Sigmoid colon (tissue), 7 donors: ENCODE results near the gene IMMP2L. TPM values are rescaled to one million over a fixed set of nuclear protein-coding genes. Genes with fewer than 3 reads are reported as not detected.
"Not testable (repeated sequence)": the region's sequence is repeated elsewhere in the genome, so short reads cannot be mapped to it uniquely, and the experiment has no call there.

Experiments
- DNase-seq: peaks from one replicate; pipeline ENCODE4 v3.0.0-alpha.2; 2019
- H3K27ac ChIP-seq, 4 donors: fragments of 200-600 bp; sonication (generic); one replicate each; pipeline ENCODE4 v1.5.1; 2016 to 2019; ENCODE audit warnings: mild to moderate bottlenecking in 1 of 4
- H3K27me3 ChIP-seq, 3 donors: fragments of 200-600 bp; sonication (generic); one replicate each; pipeline ENCODE4 v1.5.1; 2019; ENCODE audit warnings: mild to moderate bottlenecking in 1 of 3
- H3K36me3 ChIP-seq, 4 donors: fragments of 200-600 bp; sonication (generic); one replicate each; pipeline ENCODE4 v1.5.1; 2016 to 2019
- H3K4me1 ChIP-seq, 4 donors: fragments of 200-600 bp; sonication (generic); one replicate each; pipeline ENCODE4 v1.5.1; 2017 to 2019
- H3K4me3 ChIP-seq, 4 donors: fragments of 200-600 bp; sonication (generic); one replicate each; pipeline ENCODE4 v1.5.1; 2017 to 2019; ENCODE audit warnings: mild to moderate bottlenecking in 2 of 4, moderate library complexity in 1 of 4
- H3K9me3 ChIP-seq, 4 donors: fragments of 200-600 bp in 3 of 4; sonication (generic) in 3 of 4; one replicate each; pipeline versions ENCODE4 v1.5.1 to v1.6.1; 2013 to 2019
- EP300 ChIP-seq, 4 donors: sonication (generic); formaldehyde crosslinking; IDR thresholded peaks; one replicate each; pipeline ENCODE4 v1.6.1; 2017; ENCODE audit warnings: antibody characterized with exemption in 4 of 4
- POLR2A ChIP-seq, 2 donors: fragments of 450-650 bp; IDR thresholded peaks; one replicate each; pipeline ENCODE4 v1.6.1; 2016; ENCODE audit warnings: antibody characterized with exemption in 2 of 2, mild to moderate bottlenecking in 2 of 2, moderate library complexity in 2 of 2
- POLR2AphosphoS5 ChIP-seq, 4 donors: sonication (generic); formaldehyde crosslinking; IDR thresholded peaks; one replicate each; pipeline ENCODE4 v1.6.1; 2017; ENCODE audit warnings: antibody characterized with exemption in 4 of 4
- WGBS, 2 donors: extraction: QIAGEN DNeasy Blood & Tissue Kit; methylation state at CpG; one replicate each; pipeline ENCODE4 v1.1.7; 2013; 5-methylcytosine and 5-hydroxymethylcytosine counted together
- intact Hi-C: fragments of 100-400 bp; cut with DNase I; formaldehyde crosslinking; loops from one replicate; pipeline ENCODE4 v1.15.1; 2023
- polyA plus RNA-seq, 3 donors: library from polyadenylated mRNA; stranded (reverse); fragments of 200-250 nt; gene quantifications; one replicate each; pipeline ENCODE4 v1.2.3, GENCODE V29; 2013
- total RNA-seq, 4 donors: library from RNA; depleted of rRNA; stranded (reverse); fragments of >200 nt; gene quantifications; one replicate each; pipeline ENCODE4 v1.1.0, GENCODE V29; 2016
- TF ChIP-seq, protein P1 (sequence below), 4 experiments: fragments of 450-650 bp in 3 of 4; fragments of 200-600 bp in 1 of 4; IDR thresholded peaks; one replicate each; pipeline ENCODE4 v1.5.1; 2016 to 2019; ENCODE audit warnings: antibody characterized with exemption in 4 of 4, mild to moderate bottlenecking in 3 of 4, moderate library complexity in 2 of 4
- donor health status: healthy with polysubstance abuse.
- donor health status: Bipolar disorder and iron deficiency.
- donor health status: healthy.

Gene IMMP2L
- total and polyA plus RNA-seq, 7 donors, result 2.5 to 57.9 (median 18.5) TPM

GRCh38 chr7:111508387-111508786 is 53.9 kb downstream of the IMMP2L start:
- H3K4me3 ChIP-seq, result no peak overlapping the region
- H3K4me1 ChIP-seq, result no peaks in the 10 kb centered on the region
- H3K9me3 ChIP-seq, result no peaks in the 10 kb centered on the region
- no peaks in the 10 kb centered on the region for H3K36me3 ChIP-seq
- intact Hi-C loops, result no loop called here
- 88 to 95% methylated on average over 4 of the region's 4 CpGs for WGBS, 2 donors
- H3K27me3 ChIP-seq, result no peaks in the 10 kb centered on the region
- no peak for DNase-seq
- no peak overlapping the region for H3K27ac ChIP-seq
- TF ChIP-seq, protein P1, sequence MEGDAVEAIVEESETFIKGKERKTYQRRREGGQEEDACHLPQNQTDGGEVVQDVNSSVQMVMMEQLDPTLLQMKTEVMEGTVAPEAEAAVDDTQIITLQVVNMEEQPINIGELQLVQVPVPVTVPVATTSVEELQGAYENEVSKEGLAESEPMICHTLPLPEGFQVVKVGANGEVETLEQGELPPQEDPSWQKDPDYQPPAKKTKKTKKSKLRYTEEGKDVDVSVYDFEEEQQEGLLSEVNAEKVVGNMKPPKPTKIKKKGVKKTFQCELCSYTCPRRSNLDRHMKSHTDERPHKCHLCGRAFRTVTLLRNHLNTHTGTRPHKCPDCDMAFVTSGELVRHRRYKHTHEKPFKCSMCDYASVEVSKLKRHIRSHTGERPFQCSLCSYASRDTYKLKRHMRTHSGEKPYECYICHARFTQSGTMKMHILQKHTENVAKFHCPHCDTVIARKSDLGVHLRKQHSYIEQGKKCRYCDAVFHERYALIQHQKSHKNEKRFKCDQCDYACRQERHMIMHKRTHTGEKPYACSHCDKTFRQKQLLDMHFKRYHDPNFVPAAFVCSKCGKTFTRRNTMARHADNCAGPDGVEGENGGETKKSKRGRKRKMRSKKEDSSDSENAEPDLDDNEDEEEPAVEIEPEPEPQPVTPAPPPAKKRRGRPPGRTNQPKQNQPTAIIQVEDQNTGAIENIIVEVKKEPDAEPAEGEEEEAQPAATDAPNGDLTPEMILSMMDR (IDR thresholded peaks at IDR 0.05), result no peak
- TF ChIP-seq EP300 (IDR thresholded peaks at IDR 0.05) (no peak), POLR2A (IDR thresholded peaks at IDR 0.05) (no peak), POLR2AphosphoS5 (IDR thresholded peaks at IDR 0.05) (no peak)

GRCh38 chr7:111505422-111505821 is 56.9 kb downstream of the IMMP2L start:
- intact Hi-C loops, result not testable (repeated sequence)

GRCh38 chr7:111501799-111502198 is 60.5 kb downstream of the IMMP2L start:
- H3K4me3 ChIP-seq, H3K27me3 ChIP-seq, intact Hi-C loops, DNase-seq, H3K36me3 ChIP-seq, H3K9me3 ChIP-seq, H3K4me1 ChIP-seq, H3K27ac ChIP-seq: not testable (repeated sequence)
- 95 to 99% methylated on average over 2 of the region's 2 CpGs for WGBS, 2 donors

More at GRCh38 chr7:111505422-111505821, 56.9 kb downstream of the IMMP2L start:
- H3K36me3 ChIP-seq, H3K4me1 ChIP-seq, H3K9me3 ChIP-seq, DNase-seq, H3K4me3 ChIP-seq, H3K27me3 ChIP-seq, H3K27ac ChIP-seq: not testable (repeated sequence)

DNA sequence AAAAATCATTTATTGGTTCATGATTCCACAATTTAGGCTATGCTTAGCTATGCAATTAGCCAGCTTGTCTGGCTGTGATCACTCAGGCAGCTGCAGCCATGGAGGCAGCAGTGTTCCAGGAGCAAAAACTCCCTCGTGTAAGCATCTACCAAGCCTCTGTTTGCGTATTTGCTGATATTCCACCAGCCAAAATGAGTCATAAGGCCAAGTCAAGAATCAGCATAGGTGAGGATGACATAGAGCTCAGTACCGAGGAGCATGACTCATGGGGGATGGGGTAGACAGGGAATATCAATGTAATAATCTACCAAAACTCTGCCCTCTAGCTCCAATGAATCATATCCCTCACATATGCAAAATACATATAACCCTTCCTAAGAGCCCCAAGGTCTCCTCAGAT is 63.3 kb downstream of the IMMP2L start:
- Histone ChIP-seq H3K4me1 (no peaks in the 10 kb centered on the region), H3K27me3 (no peaks in the 10 kb centered on the region), H3K36me3 (no peaks in the 10 kb centered on the region), H3K4me3 (no peak overlapping the region), H3K9me3 (peaks cover 0 to 2% (median 0%) of the 10 kb centered on the region in 4 donors), H3K27ac (no peak overlapping the region)
- 88 to 90% methylated on average over 3 of the region's 3 CpGs for WGBS, 2 donors
- TF ChIP-seq EP300 (IDR thresholded peaks at IDR 0.05), result no peak
- no peak for TF ChIP-seq POLR2A (IDR thresholded peaks at IDR 0.05)
- TF ChIP-seq, protein P1 (IDR thresholded peaks at IDR 0.05), result no peak
- TF ChIP-seq POLR2AphosphoS5 (IDR thresholded peaks at IDR 0.05), result no peak
- no peak for DNase-seq
- intact Hi-C loops, result no loop called here

GRCh38 chr7:111498391-111499007 is 63.8 kb downstream of the IMMP2L start:
- WGBS, 2 donors, result 79 to 91% methylated on average over 2 of the region's 2 CpGs
- Histone ChIP-seq H3K27me3 (no peaks in the 10 kb centered on the region), H3K4me1 (no peaks in the 10 kb centered on the region), H3K36me3 (no peaks in the 10 kb centered on the region), H3K9me3 (peaks cover 0 to 2% (median 0%) of the 10 kb centered on the region in 4 donors), H3K4me3 (no peak overlapping the region), H3K27ac (no peak overlapping the region)
- intact Hi-C loops, result no loop called here
- DNase-seq, result no peak
- no peak for TF ChIP-seq POLR2AphosphoS5 (IDR thresholded peaks at IDR 0.05)
- TF ChIP-seq, protein P1 (IDR thresholded peaks at IDR 0.05), result no peak
- TF ChIP-seq POLR2A (IDR thresholded peaks at IDR 0.05), result no peak

- Histone ChIP-seq H3K36me3 (no peaks in the 10 kb centered on the region), H3K27ac (no peak overlapping the region), H3K27me3 (no peaks in the 10 kb centered on the region), H3K4me1 (no peaks in the 10 kb centered on the region), H3K9me3 (peaks cover 0 to 2% (median 0%) of the 10 kb centered on the region in 4 donors), H3K4me3 (no peak overlapping the region)
- no peak for DNase-seq
- WGBS, 2 donors, result 87 to 99% methylated on average over 2 of the region's 2 CpGs
- intact Hi-C loops, result no loop called here
- no peak for TF ChIP-seq POLR2AphosphoS5 (IDR thresholded peaks at IDR 0.05)
- TF ChIP-seq POLR2A (IDR thresholded peaks at IDR 0.05), result no peak
- TF ChIP-seq, protein P1 (IDR thresholded peaks at IDR 0.05), result no peak
- TF ChIP-seq EP300 (IDR thresholded peaks at IDR 0.05), result no peak
Observed at GRCh38 chr7:111495173-111495810, 67.0 kb downstream of the IMMP2L start.
